ENCODE measurements around the gene GBF1.

The GBF1 gene

DNA sequence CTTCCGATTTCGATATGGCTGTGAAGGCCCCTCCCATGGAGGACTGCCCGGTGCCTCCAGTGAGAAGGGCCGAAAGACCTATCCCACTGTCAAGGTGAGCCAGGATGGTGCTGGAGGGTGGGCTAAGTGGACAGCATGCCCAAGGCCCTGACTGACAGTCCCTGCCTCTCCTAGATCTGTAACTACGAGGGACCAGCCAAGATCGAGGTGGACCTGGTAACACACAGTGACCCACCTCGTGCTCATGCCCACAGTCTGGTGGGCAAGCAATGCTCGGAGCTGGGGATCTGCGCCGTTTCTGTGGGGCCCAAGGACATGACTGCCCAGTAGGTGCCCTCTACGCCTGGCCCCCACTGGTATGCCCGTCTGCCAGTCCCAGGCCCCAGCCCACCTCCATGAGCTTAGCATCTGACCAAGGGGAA lies 151.4 kb downstream of the GBF1 start:
- DNase-seq = no peak

DNA sequence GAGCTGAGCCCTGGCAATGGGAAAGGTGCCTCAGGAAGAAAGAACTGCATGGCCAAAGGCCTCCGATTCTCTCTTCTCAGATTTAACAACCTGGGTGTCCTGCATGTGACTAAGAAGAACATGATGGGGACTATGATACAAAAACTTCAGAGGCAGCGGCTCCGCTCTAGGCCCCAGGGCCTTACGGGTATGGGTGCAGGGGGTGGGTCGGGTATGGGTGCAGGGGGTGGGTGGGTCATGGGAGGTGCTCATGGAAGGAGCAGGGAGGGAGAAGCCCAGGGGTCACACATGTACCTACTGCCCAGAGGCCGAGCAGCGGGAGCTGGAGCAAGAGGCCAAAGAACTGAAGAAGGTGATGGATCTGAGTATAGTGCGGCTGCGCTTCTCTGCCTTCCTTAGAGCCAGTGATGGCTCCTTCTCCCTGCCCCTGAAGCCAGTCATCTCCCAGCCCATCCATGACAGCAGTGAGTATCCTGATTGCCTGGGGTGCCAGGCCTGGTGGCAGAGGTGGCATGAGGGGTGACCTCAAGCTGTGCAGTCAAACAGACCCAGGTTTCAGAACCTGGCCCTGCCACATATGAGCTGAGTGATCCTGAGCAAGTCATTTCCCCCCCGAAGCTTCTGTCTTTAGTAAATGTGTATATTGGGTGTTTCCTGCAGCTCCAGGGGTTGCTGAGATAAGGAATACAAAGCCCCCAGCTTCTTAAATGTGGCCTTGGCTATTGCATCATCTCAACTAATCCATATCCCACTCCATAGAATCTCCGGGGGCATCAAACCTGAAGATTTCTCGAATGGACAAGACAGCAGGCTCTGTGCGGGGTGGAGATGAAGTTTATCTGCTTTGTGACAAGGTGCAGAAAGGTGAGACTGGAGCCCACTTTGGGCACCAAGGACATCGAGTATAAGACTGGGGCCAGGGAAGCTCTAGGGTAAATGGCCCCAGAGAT lies 152.2 kb downstream of the GBF1 start:
- DNase-seq = no peak

DNA sequence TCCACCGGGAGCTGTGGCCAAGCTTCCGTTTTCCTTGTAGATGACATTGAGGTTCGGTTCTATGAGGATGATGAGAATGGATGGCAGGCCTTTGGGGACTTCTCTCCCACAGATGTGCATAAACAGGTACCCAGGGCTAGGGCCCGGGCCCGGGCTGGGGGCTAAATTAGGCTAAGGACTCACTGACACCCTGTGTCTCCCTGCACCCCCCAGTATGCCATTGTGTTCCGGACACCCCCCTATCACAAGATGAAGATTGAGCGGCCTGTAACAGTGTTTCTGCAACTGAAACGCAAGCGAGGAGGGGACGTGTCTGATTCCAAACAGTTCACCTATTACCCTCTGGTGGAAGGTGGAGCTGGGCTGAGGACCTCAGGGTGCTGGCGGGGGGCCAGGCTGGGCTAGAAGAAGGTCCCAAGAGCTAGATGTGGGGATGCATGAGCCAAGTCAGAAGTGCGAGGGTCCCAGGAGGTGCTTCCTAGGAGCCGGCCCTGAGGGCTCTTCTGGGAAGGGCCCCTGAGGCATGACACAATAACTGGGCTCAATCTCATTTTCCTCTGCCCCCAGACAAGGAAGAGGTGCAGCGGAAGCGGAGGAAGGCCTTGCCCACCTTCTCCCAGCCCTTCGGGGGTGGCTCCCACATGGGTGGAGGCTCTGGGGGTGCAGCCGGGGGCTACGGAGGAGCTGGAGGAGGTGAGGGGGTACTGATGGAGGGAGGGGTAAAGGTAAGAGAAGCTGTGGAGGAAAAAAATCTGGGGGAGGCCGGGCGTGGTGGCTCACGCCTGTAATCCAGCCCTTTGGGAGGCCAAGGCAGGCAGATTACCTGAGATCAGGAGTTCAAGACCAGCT lies 153.1 kb downstream of the GBF1 start:
- no peak for DNase-seq

DNA sequence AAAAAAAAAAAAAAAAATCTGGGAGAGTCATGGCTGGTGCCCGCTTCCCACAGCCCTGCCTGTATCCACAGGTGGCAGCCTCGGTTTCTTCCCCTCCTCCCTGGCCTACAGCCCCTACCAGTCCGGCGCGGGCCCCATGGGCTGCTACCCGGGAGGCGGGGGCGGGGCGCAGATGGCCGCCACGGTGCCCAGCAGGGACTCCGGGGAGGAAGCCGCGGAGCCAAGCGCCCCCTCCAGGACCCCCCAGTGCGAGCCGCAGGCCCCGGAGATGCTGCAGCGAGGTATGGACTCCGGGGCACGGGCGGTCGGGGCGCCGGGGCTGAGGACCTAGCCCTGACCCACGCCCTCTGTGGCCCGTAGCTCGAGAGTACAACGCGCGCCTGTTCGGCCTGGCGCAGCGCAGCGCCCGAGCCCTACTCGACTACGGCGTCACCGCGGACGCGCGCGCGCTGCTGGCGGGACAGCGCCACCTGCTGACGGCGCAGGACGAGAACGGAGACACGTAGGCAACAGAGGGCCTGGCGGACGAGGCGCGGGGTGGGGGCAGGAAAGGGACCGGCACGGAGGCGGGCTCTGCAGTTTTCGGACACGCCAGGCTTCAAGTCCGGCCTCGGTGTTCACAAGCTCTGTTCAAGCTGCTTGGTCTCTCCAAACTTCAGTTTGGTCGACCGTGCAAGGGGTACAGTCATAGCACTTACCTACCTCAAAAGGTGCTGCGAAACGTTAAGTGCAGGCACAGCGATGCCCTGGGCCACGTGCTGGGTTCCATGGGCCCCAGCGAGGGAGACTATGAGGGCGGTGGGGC lies 154.1 kb downstream of the GBF1 start:
- peak; percentile 92 for DNase-seq

- DNase-seq = no peak
Measured at GRCh38 chr10:102400076-102400475, 154.7 kb downstream of the GBF1 start.

- DNase-seq = no peak
Measured at GRCh38 chr10:102400598-102401341, 155.4 kb downstream of the GBF1 start.

DNA sequence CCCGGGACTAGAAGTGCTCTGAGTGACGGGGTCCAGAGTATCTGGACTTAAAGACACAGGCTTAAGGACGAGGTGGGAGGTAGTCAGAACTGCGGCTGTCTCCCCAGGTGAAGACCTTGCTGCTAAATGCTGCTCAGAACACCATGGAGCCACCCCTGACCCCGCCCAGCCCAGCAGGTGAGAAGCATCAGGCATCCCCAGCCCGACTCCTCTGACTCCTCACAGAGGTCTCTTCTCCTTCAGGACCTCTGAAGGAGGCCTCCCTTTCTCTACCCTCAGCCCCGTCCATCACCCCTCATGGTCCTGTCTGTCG lies 156.0 kb downstream of the GBF1 start:
- no peak for DNase-seq

DNA sequence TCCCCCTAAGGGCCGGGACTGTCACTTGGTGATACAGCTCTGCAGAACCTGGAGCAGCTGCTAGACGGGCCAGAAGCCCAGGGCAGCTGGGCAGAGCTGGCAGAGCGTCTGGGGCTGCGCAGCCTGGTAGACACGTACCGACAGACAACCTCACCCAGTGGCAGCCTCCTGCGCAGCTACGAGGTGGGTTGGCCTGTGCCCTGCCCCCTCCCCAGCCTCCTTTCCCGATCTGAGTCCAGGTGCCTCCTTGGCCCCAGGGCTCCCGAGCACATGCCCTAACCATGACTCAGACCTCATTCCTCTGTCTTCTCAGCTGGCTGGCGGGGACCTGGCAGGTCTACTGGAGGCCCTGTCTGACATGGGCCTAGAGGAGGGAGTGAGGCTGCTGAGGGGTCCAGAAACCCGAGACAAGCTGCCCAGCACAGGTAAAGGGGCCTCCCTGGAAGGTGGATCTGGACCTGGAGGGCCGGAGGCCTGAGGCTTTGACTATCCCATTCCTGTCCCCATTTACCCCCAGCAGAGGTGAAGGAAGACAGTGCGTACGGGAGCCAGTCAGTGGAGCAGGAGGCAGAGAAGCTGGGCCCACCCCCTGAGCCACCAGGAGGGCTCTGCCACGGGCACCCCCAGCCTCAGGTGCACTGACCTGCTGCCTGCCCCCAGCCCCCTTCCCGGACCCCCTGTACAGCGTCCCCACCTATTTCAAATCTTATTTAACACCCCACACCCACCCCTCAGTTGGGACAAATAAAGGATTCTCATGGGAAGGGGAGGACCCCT lies 156.6 kb downstream of the GBF1 start:
- no peak for DNase-seq

GRCh38 chr10:102402512-102402896 lies 157.2 kb downstream of the GBF1 start:
- DNase-seq = no peak

- no peak for DNase-seq
Measured at GRCh38 chr10:102403115-102403514, 157.8 kb downstream of the GBF1 start.

GRCh38 chr10:102404361-102405107 lies 159.2 kb downstream of the GBF1 start:
- no peak for DNase-seq

DNA sequence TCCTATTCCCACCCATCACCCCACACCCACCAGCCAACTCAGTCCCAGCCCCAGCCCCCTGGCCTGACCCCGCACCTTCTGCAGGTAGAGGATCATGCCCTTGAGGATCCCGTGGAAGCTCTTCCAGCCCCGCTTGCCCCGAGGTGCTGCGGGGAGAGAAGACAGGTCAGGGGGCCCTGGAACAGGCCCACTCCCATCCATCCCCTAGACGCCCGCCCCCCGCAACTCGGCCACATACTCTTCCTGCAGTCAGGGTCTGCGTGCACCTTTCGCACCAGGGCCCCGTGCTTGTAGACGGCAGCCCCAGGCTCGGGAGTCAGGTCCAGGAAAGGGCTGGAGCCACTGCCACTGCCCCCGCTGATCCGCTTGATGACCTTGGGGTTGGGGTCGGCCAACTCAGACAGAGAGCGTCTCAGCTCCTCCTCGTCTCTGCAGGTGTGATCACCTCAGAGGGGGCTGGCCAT lies 159.8 kb downstream of the GBF1 start:
- DNase-seq = no peak

- no peak for DNase-seq
Measured at GRCh38 chr10:102405632-102406031, 160.3 kb downstream of the GBF1 start.

DNA sequence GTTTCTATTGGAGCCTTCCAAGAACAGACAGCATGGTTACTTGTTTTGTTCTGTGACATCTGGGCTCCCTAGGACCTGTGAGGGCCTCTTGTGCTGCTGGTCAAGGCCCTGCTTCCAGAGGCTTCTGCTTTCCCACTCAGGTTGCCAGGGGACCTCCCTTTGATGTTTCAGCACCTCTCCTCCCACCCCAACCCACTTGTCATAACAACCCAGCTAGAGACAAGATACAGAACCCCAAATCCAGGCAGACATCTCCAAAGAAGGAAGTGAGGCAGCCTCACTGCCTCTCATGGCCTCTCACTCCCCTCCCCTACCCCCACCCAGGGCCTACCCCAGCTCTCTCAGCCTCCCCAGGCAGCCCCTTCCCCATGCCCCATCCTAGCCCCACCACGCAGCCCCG lies 161.5 kb downstream of the GBF1 start:
- no peak for DNase-seq

- DNase-seq = no peak
Measured at GRCh38 chr10:102407425-102408130, 162.2 kb downstream of the GBF1 start.

DNA sequence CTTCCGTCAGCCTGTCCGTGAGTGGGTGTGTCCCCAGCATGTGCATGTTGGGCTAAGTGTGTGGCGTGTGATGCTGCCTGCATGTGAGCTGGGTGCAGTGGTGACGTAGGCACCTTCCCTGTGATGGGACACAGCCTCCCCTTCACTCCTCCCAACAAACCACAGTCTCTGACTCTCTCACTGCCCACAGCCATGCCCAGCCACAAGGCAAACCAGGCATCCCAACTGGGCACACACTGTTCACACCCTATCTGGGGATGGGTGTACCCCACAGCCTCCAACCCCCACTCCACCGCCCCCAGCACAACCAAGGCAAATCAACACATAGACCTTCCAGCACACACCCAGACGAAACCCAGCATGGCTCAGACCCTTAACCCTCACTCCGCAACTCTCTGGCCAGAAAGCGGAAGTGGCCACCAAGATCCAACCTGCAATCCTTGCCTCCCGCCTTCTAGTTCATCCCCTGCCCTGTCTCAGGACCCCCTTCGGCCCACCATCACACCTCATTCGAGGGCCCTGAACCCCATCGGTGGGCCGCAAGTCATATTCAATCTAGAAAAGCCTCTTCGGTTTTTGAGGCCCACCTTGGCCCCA lies 162.9 kb downstream of the GBF1 start:
- peak; percentile 42 for DNase-seq

DNA sequence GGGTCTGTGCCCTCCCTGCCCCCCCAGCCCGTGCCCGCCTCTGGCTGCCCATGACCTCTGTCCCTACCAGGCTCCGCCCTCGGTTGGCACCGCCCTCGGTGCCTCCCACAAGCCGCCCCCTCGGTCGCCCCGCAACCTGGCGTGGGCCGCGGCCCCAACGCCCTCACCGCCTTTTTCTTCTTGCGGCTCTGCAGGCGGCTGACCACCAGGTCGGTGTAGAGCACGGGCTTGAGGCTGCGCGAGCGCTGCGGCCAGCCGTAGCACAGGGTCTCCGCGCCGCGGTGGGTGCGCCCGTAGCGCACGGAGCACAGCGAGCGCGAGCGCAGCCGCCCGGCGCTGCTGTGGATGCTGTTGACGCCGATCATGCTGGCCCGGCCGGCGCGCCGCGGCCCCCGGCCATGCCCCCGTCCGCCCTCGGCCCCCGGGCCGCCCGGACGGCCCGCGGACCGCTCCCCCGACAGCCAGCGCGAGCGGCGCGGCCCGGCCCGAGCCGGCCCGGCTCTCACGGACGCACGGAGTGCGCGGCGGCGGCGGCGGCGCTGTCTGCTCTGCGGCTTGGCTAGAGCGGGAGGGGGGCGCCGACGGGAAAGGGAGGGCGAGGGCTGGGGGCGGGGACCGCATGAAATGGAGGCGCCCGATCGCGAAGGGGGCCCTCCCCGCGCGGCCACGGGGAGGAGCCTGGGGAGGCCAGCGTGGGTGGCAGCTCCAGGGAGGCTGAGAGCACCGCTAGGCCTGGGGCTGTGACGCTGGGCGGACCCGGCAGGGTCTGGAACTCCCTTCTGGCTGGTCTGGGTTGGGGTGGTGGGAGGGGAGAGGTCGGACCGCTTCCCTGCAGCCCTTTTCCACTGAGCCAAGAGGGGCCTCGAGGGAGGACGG lies 163.6 kb downstream of the GBF1 start:
- peak; percentile 54 for DNase-seq

DNA sequence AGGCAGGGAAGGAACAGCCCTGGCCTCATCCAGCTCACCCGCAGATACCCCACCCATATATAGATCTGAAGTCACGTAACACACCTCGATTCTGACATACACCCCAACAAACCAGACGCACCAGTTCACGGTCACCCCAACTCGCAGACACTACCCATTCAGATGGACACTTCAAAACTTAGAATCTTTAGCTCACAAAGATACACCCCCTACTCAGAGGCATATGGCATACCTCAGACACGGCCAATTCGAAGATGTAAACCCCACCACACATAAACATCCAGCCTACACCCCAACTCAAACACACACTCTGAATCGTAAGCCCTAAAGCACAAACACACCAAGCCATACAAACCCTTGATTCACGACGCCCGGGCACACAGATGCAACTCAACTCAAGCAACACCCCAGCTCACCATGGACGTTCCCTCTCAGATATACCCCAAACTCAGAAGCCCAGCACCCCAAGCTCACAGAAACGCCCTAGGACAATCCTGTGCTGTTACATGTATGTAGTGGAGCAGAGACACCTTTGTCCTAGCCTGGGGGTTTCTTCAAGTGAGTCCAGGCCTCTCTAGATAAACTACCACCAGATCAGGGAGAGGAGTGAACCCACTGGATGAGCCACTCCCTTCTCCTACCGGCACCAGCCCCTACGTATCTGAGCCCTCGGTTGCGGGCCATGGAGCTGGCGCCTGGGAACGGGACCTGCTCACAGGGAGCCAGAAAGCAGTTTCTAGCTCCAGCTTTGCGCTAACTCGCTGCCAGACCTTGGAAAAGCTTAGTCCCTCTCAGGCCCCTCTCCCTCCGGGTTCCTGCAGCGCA lies 164.5 kb downstream of the GBF1 start:
- no peak for DNase-seq
